Measurements from ENCODE around the gene GNB1L. TPM values are rescaled to one million over a fixed set of nuclear protein-coding genes. Genes with fewer than 3 reads are reported as not detected.

The GNB1L gene
- total and polyA plus RNA-seq, 9 of the 15 experiments (the other 6 are each of a cell fraction or from before 2014, with no cell fraction given), result 0.56 to 50.5 (median 10.2) TPM

- TF ChIP-seq ATF4 (CRISPR knock-in tag; IDR thresholded peaks at IDR 0.05), result no peak
- no peak for TF ChIP-seq BHLHE40 (IDR thresholded peaks at IDR 0.05; ENCODE audit: low read length)
- TF ChIP-seq GABPA (tag; conservative IDR thresholded peaks at IDR 0.05; ENCODE audit: low read depth), result no peak
- no peak for TF ChIP-seq ZNF766 (CRISPR knock-in tag; conservative IDR thresholded peaks at IDR 0.05)
- peak in 1 of 2 experiments; percentile 33; a peak in 1 of 4 replicates for TF ChIP-seq ZNF639 (CRISPR knock-in tag; conservative IDR thresholded peaks at IDR 0.05 in 1 of 2, IDR thresholded peaks at IDR 0.05 in 1 of 2)
- TF ChIP-seq TCF15 (CRISPR knock-in tag; IDR thresholded peaks at IDR 0.05), result no peak
- no peak for TF ChIP-seq HDAC3 (IDR thresholded peaks at IDR 0.05; ENCODE audit: borderline replicate concordance, partially characterized antibody)
- TF ChIP-seq THRAP3 (IDR thresholded peaks at IDR 0.05; ENCODE audit: borderline replicate concordance), result no peak
- TF ChIP-seq FOXP4 (CRISPR knock-in tag; IDR thresholded peaks at IDR 0.05; ENCODE audit: borderline replicate concordance), result no peak
- no peak for TF ChIP-seq IFI16 (CRISPR knock-in tag; IDR thresholded peaks at IDR 0.05)
- no peak for TF ChIP-seq RBM39 (optimal IDR thresholded peaks at IDR 0.05; ENCODE audit: low read depth, low read length)
- TF ChIP-seq VEZF1 (CRISPR knock-in tag; IDR thresholded peaks at IDR 0.05), result no peak
- TF ChIP-seq SNAPC5 (CRISPR knock-in tag; IDR thresholded peaks at IDR 0.05), result no peak
- no peak for TF ChIP-seq ZBTB34 (CRISPR knock-in tag; IDR thresholded peaks at IDR 0.05)
- TF ChIP-seq HMBOX1 (IDR thresholded peaks at IDR 0.05), result no peak
- TF ChIP-seq BDP1 (IDR thresholded peaks at IDR 0.05; ENCODE audit: insufficient read depth, insufficient read length), result no peak
Observed at GRCh38 chr22:19793661-19794310, 60.9 kb downstream of the GNB1L start (continued).
